Stimulated activated CD4-positive, alpha-beta T cell treated with anti-CD3 and anti-CD28 coated beads, Interleukin-15, amount 100 ng/mL, for 24 hours (primary cell): ENCODE measurements around the gene VAV2.
"Not testable (repeated sequence)": the region's sequence is repeated elsewhere in the genome, so short reads cannot be mapped to it uniquely, and the experiment has no call there.

Source experiments
- DNase-seq: peaks from one replicate; pipeline ENCODE4 v3.0.0-alpha.2; 2020

The VAV2 gene

GRCh38 chr9:133995012-133995896 is 3.1 kb upstream of the VAV2 start:
- DNase-seq, result peak; percentile 24

- peak; percentile 84 for DNase-seq
These were observed 2.4 kb upstream of the VAV2 start for GRCh38 chr9:133994353-133995011.

- DNase-seq, result no peak
These were observed 1.6 kb upstream of the VAV2 start for GRCh38 chr9:133993635-133994253.

- peak; percentile 85 for DNase-seq
These were observed 883 bp upstream of the VAV2 start for GRCh38 chr9:133992780-133993634.

GRCh38 chr9:133991214-133991921 is 756 bp downstream of the VAV2 start:
- DNase-seq, result no peak

- DNase-seq, result peak; percentile 9
These were observed 1.5 kb downstream of the VAV2 start for GRCh38 chr9:133990366-133991213.

- no peak for DNase-seq
These were observed 2.3 kb downstream of the VAV2 start for GRCh38 chr9:133989625-133990365.

GRCh38 chr9:133988771-133989170 is 3.4 kb downstream of the VAV2 start:
- not testable (repeated sequence) for DNase-seq

- DNase-seq, result no peak
These were observed 4.0 kb downstream of the VAV2 start for GRCh38 chr9:133987946-133988665.

- no peak for DNase-seq
These were observed 4.7 kb downstream of the VAV2 start for GRCh38 chr9:133987446-133987788.

GRCh38 chr9:133986774-133987445 is 5.2 kb downstream of the VAV2 start:
- DNase-seq, result no peak

- DNase-seq, result no peak
These were observed 6.1 kb downstream of the VAV2 start for GRCh38 chr9:133986061-133986460.

- DNase-seq, result no peak
These were observed 9.0 kb downstream of the VAV2 start for GRCh38 chr9:133982971-133983720.

GRCh38 chr9:133981958-133982681 is 10.0 kb downstream of the VAV2 start:
- no peak for DNase-seq

- DNase-seq, result no peak
These were observed 10.6 kb downstream of the VAV2 start for GRCh38 chr9:133981589-133981957.

GRCh38 chr9:133980864-133981588 is 11.1 kb downstream of the VAV2 start:
- DNase-seq, result no peak
